ENCODE results near the gene ORC3. TPM values are rescaled to one million over a fixed set of nuclear protein-coding genes. Genes with fewer than 3 reads are reported as not detected.

ORC3 gene
- total and polyA plus RNA-seq, 10 of the 15 experiments (the other 5 are each of a cell fraction or from before 2014, with no cell fraction given) = 27.2 to 76.3 (median 54.6) TPM

GRCh38 chr6:87667032-87667431, 77.1 kb downstream of the ORC3 start (continued):
- no peak for TF ChIP-seq BCLAF1 (IDR thresholded peaks at IDR 0.05)
- TF ChIP-seq WRNIP1 (IDR thresholded peaks at IDR 0.05; ENCODE audit: borderline replicate concordance, low read depth, low read length) = no peak
- TF ChIP-seq SPI1 (IDR thresholded peaks at IDR 0.05; ENCODE audit: borderline replicate concordance, insufficient read depth, low read depth, low read length) = no peak
- no peak for TF ChIP-seq BCL3 (IDR thresholded peaks at IDR 0.05; ENCODE audit: borderline replicate concordance, insufficient read depth, low read depth, low read length, poor library complexity, severe bottlenecking)
- TF ChIP-seq MEF2B (IDR thresholded peaks at IDR 0.05; ENCODE audit: partially characterized antibody, poor library complexity, severe bottlenecking) = no peak
- no peak for TF ChIP-seq SUZ12 (IDR thresholded peaks at IDR 0.05; ENCODE audit: unreplicated experiment)

GRCh38 chr6:87668013-87668412, 78.1 kb downstream of the ORC3 start:
- CTCF ChIA-PET = no interaction called here
- Histone ChIP-seq H3K9ac (ENCODE audit: control insufficient read depth, insufficient read depth, low read length) (no peak overlapping the region), H3K4me1 (ENCODE audit: control insufficient read depth, insufficient read depth, low read length) (peaks cover 6% of the 10 kb centered on the region; the same call in 1 of the 2 replicates), H3K9me3 (replicated peaks; ENCODE audit: control insufficient read depth, insufficient read depth, low read length) (no peaks in the 10 kb centered on the region), H3K79me2 (ENCODE audit: control insufficient read depth, insufficient read depth, low read length) (no peaks in the 10 kb centered on the region), H3K4me2 (ENCODE audit: control insufficient read depth, insufficient read depth) (no peak overlapping the region), H3K27ac (ENCODE audit: control insufficient read depth, insufficient read depth) (no peak overlapping the region), H3K4me3 (no peak overlapping the region), H2AFZ (ENCODE audit: control insufficient read depth, low read depth, low read length) (no peak overlapping the region), H3K36me3 (ENCODE audit: control insufficient read depth in 2 of 2, insufficient read depth in 2 of 2, low read length in 1 of 2) (peaks cover 0 to 22% of the 10 kb centered on the region in 2 experiments; a peak in 3 of 4 replicates), H3K27me3 (replicated peaks in 1 of 2; ENCODE audit: control insufficient read depth in 2 of 2, insufficient read depth in 2 of 2, low read length in 1 of 2) (no peaks in the 10 kb centered on the region), H4K20me1 (ENCODE audit: control insufficient read depth, insufficient read depth) (no peaks in the 10 kb centered on the region)
- POLR2A ChIA-PET = interaction anchor here (0.5 to 2.1 kb wide), 3 partner anchors 12 to 58 kb away, joined by 3 to 6 read pairs (median 4); no protein-coding TSS in a partner anchor
- no peak for FAIRE-seq
- no TSS peak for BruUV-seq (replicated peaks)
- intact Hi-C loops (cut with micrococcal nuclease; ENCODE audit: unreplicated experiment) (no loop called here), in situ Hi-C loops (cut with MboI) (no loop called here)
- SMC1A ChIA-PET (ENCODE audit: uncharacterized antibody, unreplicated experiment) = interaction anchor here (1.4 to 4.9 kb wide), 7 partner anchors 9 to 40 kb away, joined by 3 to 24 read pairs (median 5); no protein-coding TSS in a partner anchor
- RAD21 ChIA-PET (ENCODE audit: unreplicated experiment) = interaction anchor here (1.3 kb wide), 1 partner anchor 14 kb away, joined by 3 read pairs; no protein-coding TSS in a partner anchor
- no peak; the same call in 2 of the 3 replicates for ATAC-seq
- DNase-seq (ENCODE audit: low read depth, low spot score) = no peak
- WGBS (ENCODE audit: insufficient coverage, insufficient replicate concordance, low lambda C conversion rate, missing lambda C conversion rate) = 29% methylated on average over 2 of the region's 2 CpGs
- no peak for TF ChIP-seq JUNB (IDR thresholded peaks at IDR 0.05)
- TF ChIP-seq MEF2B (IDR thresholded peaks at IDR 0.05; ENCODE audit: partially characterized antibody, poor library complexity, severe bottlenecking) = peak; percentile 37
